Hepatocyte (in vitro differentiated cells): ENCODE results near the gene GSN.

ENCODE experiments used
- CTCF ChIP-seq: fragments of 200-600 bp; sonication (generic); IDR thresholded peaks from 2 replicates; pipeline ENCODE4 v1.5.1; 2016; ENCODE audit warnings: antibody characterized with exemption, mild to moderate bottlenecking; ENCODE audit not compliant: poor library complexity
- EZH2phosphoT487 ChIP-seq: fragments of 200-600 bp; sonication (generic); IDR thresholded peaks from one replicate; pipeline ENCODE4 v1.6.1; 2018; ENCODE audit warnings: antibody characterized with exemption, mild to moderate bottlenecking, low read depth, moderate library complexity; ENCODE audit not compliant: unreplicated experiment, severe bottlenecking

GRCh38 chr9:121237916-121238315 lies 30.0 kb upstream of the GSN start:
- TF ChIP-seq CTCF (no peak), EZH2phosphoT487 (no peak)
